Mesenchymal stem cell (in vitro differentiated cells and primary cell): ENCODE measurements around the gene ARHGAP5.

Experiments
- DNase-seq: peaks from one replicate; pipeline ENCODE4 v3.0.0-alpha.2; 2013
- H2AFZ ChIP-seq: one replicate; pipeline ENCODE4 v1.6.1; 2013; ENCODE audit warnings: low read depth, mild to moderate bottlenecking, control low read depth, inconsistent platforms, low read length, moderate library complexity
- H2AK5ac ChIP-seq: 2 replicates; pipeline ENCODE4 v1.6.1; 2013; ENCODE audit warnings: low read length, moderate library complexity, mild to moderate bottlenecking, inconsistent platforms; ENCODE audit not compliant: severe bottlenecking
- H2BK120ac ChIP-seq: one replicate; pipeline ENCODE4 v1.6.1; 2013; ENCODE audit warnings: low read depth, mild to moderate bottlenecking, inconsistent platforms, low read length, moderate library complexity
- H2BK12ac ChIP-seq, 2 experiments: one replicate each; pipeline ENCODE4 v1.6.1; 2013; ENCODE audit warnings: inconsistent platforms in 2 of 2, low read length in 2 of 2, mild to moderate bottlenecking in 2 of 2, moderate library complexity in 2 of 2, control low read depth in 1 of 2
- H2BK15ac ChIP-seq: one replicate; pipeline ENCODE4 v1.6.1; 2013; ENCODE audit warnings: mild to moderate bottlenecking, low read depth, inconsistent platforms; ENCODE audit not compliant: poor library complexity, severe bottlenecking
- H2BK5ac ChIP-seq: 2 replicates; pipeline ENCODE4 v1.6.1; 2013; ENCODE audit warnings: low read depth, mild to moderate bottlenecking, low read length, control low read depth, inconsistent platforms; ENCODE audit not compliant: poor library complexity, severe bottlenecking
- H3K14ac ChIP-seq, 2 experiments: one replicate each; pipeline ENCODE4 v1.6.1; 2013; ENCODE audit warnings: inconsistent platforms in 2 of 2, low read length in 2 of 2, control low read depth in 1 of 2, mild to moderate bottlenecking in 1 of 2, moderate library complexity in 1 of 2
- H3K18ac ChIP-seq, 2 experiments: one replicate each; pipeline ENCODE4 v1.6.1; 2013; ENCODE audit warnings: inconsistent platforms in 2 of 2, low read length in 2 of 2, control low read depth in 1 of 2, low read depth in 1 of 2, mild to moderate bottlenecking in 1 of 2
- H3K23ac ChIP-seq, 2 experiments: one replicate each; pipeline ENCODE4 v1.6.1; 2013; ENCODE audit warnings: inconsistent platforms in 2 of 2, low read length in 2 of 2, mild to moderate bottlenecking in 2 of 2, moderate library complexity in 2 of 2, control low read depth in 1 of 2
- H3K27ac ChIP-seq: 2 replicates; pipeline ENCODE4 v1.5.1; 2013; ENCODE audit warnings: mild to moderate bottlenecking, moderate library complexity, low read length, control low read depth, inconsistent platforms; ENCODE audit not compliant: poor library complexity, severe bottlenecking
- H3K27me3 ChIP-seq, 2 experiments: 2 replicates each; pipeline versions ENCODE4 v1.6.1 to v1.7.0; 2013; ENCODE audit warnings: low read length in 2 of 2, mild to moderate bottlenecking in 2 of 2, moderate library complexity in 2 of 2, control low read depth in 1 of 2, inconsistent platforms in 1 of 2; ENCODE audit not compliant: control insufficient read depth in 1 of 2, insufficient read depth in 1 of 2
- H3K36me3 ChIP-seq, 2 experiments: 2 replicates each; pipeline versions ENCODE4 v1.6.1 to v1.7.0; 2013; ENCODE audit warnings: low read length in 2 of 2, control low read depth in 1 of 2, inconsistent platforms in 1 of 2, low read depth in 1 of 2, mild to moderate bottlenecking in 1 of 2; ENCODE audit not compliant: insufficient read depth in 2 of 2, control insufficient read depth in 1 of 2
- H3K4ac ChIP-seq, 2 experiments: one replicate each; pipeline ENCODE4 v1.6.1; 2013; ENCODE audit warnings: inconsistent platforms in 2 of 2, low read length in 2 of 2, mild to moderate bottlenecking in 2 of 2, moderate library complexity in 2 of 2, control low read depth in 1 of 2, low read depth in 1 of 2
- H3K4me1 ChIP-seq: 2 replicates; pipeline ENCODE4 v1.6.1; 2013; ENCODE audit warnings: low read depth, low read length, control low read depth; ENCODE audit not compliant: control insufficient read depth, insufficient read depth
- H3K4me2 ChIP-seq: 2 replicates; pipeline ENCODE4 v1.6.1; 2013; ENCODE audit warnings: low read length, mild to moderate bottlenecking, inconsistent platforms; ENCODE audit not compliant: poor library complexity, severe bottlenecking
- H3K4me3 ChIP-seq, 2 experiments: 2 replicates each; pipeline versions ENCODE4 v1.5.1 to v1.7.0; 2013; ENCODE audit warnings: low read length in 2 of 2, mild to moderate bottlenecking in 2 of 2, control low read depth in 1 of 2, low read depth in 1 of 2; ENCODE audit not compliant: insufficient read depth in 1 of 2
- H3K79me1 ChIP-seq: replicated peaks from 2 replicates; pipeline ENCODE4 v1.6.1; 2013; ENCODE audit warnings: mild to moderate bottlenecking, control low read depth, low read length, inconsistent platforms; ENCODE audit not compliant: poor library complexity, severe bottlenecking
- H3K9ac ChIP-seq: 2 replicates; pipeline ENCODE4 v1.7.0; 2013; ENCODE audit warnings: mild to moderate bottlenecking, low read length, moderate library complexity
- H3K9me3 ChIP-seq: 2 replicates; pipeline ENCODE4 v1.7.0; 2013; ENCODE audit warnings: mild to moderate bottlenecking, low read length; ENCODE audit not compliant: control insufficient read depth
- H4K8ac ChIP-seq: one replicate; pipeline ENCODE4 v1.6.1; 2013; ENCODE audit warnings: inconsistent platforms, mild to moderate bottlenecking, low read length, moderate library complexity
- H4K91ac ChIP-seq: one replicate; pipeline ENCODE4 v1.6.1; 2013; ENCODE audit warnings: mild to moderate bottlenecking, low read length, inconsistent platforms
- WGBS: methylation state at CpG from one replicate; pipeline ENCODE4 v1.1.7; 2013; ENCODE audit warnings: mixed read lengths; 5-methylcytosine and 5-hydroxymethylcytosine counted together

ARHGAP5 gene

DNA sequence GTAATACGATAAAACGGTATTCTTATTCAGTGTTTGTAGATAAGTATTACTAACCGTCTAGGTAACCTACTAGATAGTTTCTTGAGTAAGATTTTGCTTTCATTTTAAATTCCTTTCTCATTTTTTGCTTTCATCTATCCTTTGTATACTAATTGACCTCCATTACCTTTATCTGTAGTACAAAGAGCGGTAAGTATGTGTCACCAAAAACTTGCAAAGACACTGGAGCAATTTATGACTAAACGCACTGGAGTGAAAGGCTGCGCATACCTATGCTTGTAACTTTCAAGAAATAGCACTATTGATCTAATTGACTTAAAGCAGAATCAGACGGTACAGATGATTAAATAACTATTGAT is 1.7 kb downstream of the ARHGAP5 start:
- H2BK5ac ChIP-seq: no peak overlapping the region
- no peak overlapping the region for H3K18ac ChIP-seq
- peaks cover 2% of the 10 kb centered on the region for H3K79me1 ChIP-seq
- peak overlapping the region in 1 of 2 experiments; percentile 90 for H3K4me3 ChIP-seq
- H3K27me3 ChIP-seq: no peaks in the 10 kb centered on the region
- H2BK12ac ChIP-seq: no peak overlapping the region
- H2BK15ac ChIP-seq: no peak overlapping the region
- WGBS: no CpG with 5 or more reads among the region's 7 CpGs
- no peak overlapping the region for H2AK5ac ChIP-seq
- H3K14ac ChIP-seq: no peak overlapping the region
- H3K9me3 ChIP-seq: no peaks in the 10 kb centered on the region
- no peak overlapping the region for H3K27ac ChIP-seq
- H3K4me1 ChIP-seq: peaks cover 5% of the 10 kb centered on the region
- no peak overlapping the region for H2AFZ ChIP-seq
- H2BK120ac ChIP-seq: no peak overlapping the region
- H3K4me2 ChIP-seq: peak overlapping the region; percentile 41
- no peaks in the 10 kb centered on the region for H3K36me3 ChIP-seq
- DNase-seq: peak; percentile 35
- H3K4ac ChIP-seq: no peak overlapping the region
- peak overlapping the region; percentile 96 for H3K9ac ChIP-seq
- no peak overlapping the region for H4K8ac ChIP-seq
- H3K23ac ChIP-seq: no peak overlapping the region
- H4K91ac ChIP-seq: no peak overlapping the region

- no peak overlapping the region for H2BK12ac ChIP-seq
- H3K23ac ChIP-seq: no peak overlapping the region
- H4K8ac ChIP-seq: no peak overlapping the region
- DNase-seq: no peak
- H4K91ac ChIP-seq: no peak overlapping the region
- H2BK15ac ChIP-seq: no peak overlapping the region
- H3K27ac ChIP-seq: no peak overlapping the region
- no peaks in the 10 kb centered on the region for H3K27me3 ChIP-seq
- H3K9ac ChIP-seq: peak overlapping the region; percentile 96
- WGBS: 78% methylated on average over 1 of the region's 4 CpGs
- H3K79me1 ChIP-seq: peaks cover 2% of the 10 kb centered on the region
- no peaks in the 10 kb centered on the region for H3K36me3 ChIP-seq
- H3K4me3 ChIP-seq: peak overlapping the region in 1 of 2 experiments; percentile 90
- no peaks in the 10 kb centered on the region for H3K9me3 ChIP-seq
- no peak overlapping the region for H2AFZ ChIP-seq
- no peak overlapping the region for H3K18ac ChIP-seq
- no peak overlapping the region for H3K14ac ChIP-seq
- peak overlapping the region; percentile 41 for H3K4me2 ChIP-seq
- no peak overlapping the region for H2BK120ac ChIP-seq
- peaks cover 5% of the 10 kb centered on the region for H3K4me1 ChIP-seq
- H2BK5ac ChIP-seq: no peak overlapping the region
- H3K4ac ChIP-seq: no peak overlapping the region
- H2AK5ac ChIP-seq: no peak overlapping the region
Observed at GRCh38 chr14:32079264-32079663, 2.2 kb downstream of the ARHGAP5 start.

- Histone ChIP-seq H2AFZ (no peak overlapping the region), H3K27ac (no peak overlapping the region), H3K4me1 (peaks cover 5% of the 10 kb centered on the region), H4K91ac (no peak overlapping the region), H3K9me3 (no peaks in the 10 kb centered on the region), H3K18ac (no peak overlapping the region), H3K27me3 (no peaks in the 10 kb centered on the region), H3K4me2 (no peak overlapping the region), H3K14ac (no peak overlapping the region), H3K9ac (peak overlapping the region; percentile 96), H3K4me3 (no peak overlapping the region), H2BK12ac (no peak overlapping the region), H4K8ac (no peak overlapping the region), H3K23ac (no peak overlapping the region), H3K4ac (no peak overlapping the region), H2AK5ac (no peak overlapping the region), H3K36me3 (no peaks in the 10 kb centered on the region), H2BK15ac (no peak overlapping the region), H3K79me1 (peaks cover under 1% of the 10 kb centered on the region), H2BK5ac (no peak overlapping the region), H2BK120ac (no peak overlapping the region)
- no peak for DNase-seq
- WGBS: no CpG with 5 or more reads among the region's 1 CpG
Observed at GRCh38 chr14:32080001-32080510, 3.0 kb downstream of the ARHGAP5 start.

DNA sequence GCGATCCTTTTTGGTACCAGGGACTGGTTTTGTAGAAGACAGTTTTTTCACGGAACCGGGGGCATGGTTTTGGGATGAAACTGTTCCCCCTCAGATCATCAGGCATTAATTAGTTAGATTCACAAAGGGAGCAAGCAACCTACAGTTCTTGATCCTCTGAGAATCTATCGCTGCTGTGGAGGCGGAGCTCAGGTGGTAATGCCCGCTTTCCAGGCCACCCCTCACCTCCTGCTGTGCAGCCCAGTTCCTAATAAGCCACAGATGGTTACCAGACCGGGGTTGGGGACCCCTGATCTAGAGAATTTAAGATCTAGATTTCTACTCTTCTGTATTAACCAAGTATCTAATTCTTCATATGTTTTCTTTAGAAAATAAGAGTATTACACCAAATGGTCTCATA is 4.8 kb downstream of the ARHGAP5 start:
- Histone ChIP-seq H4K8ac (no peak overlapping the region), H3K36me3 (no peaks in the 10 kb centered on the region), H3K14ac (no peak overlapping the region), H3K4me1 (peaks cover 5% of the 10 kb centered on the region), H2BK12ac (no peak overlapping the region), H2BK15ac (no peak overlapping the region), H3K9ac (no peak overlapping the region), H3K18ac (no peak overlapping the region), H3K23ac (no peak overlapping the region), H3K27ac (no peak overlapping the region), H2AFZ (no peak overlapping the region), H4K91ac (no peak overlapping the region), H3K4me3 (no peak overlapping the region), H3K4ac (no peak overlapping the region), H3K79me1 (no peaks in the 10 kb centered on the region), H2AK5ac (no peak overlapping the region), H3K4me2 (no peak overlapping the region), H3K9me3 (no peaks in the 10 kb centered on the region), H3K27me3 (no peaks in the 10 kb centered on the region), H2BK120ac (no peak overlapping the region), H2BK5ac (no peak overlapping the region)
- DNase-seq: no peak
- 93% methylated on average over 6 of the region's 7 CpGs for WGBS
